NCI-H510A (cell line): ENCODE measurements around the gene IFT88.

ENCODE experiments used
- DNase-seq: peaks from one replicate; lab custom pipeline; 2025; lab: John Stamatoyannopoulos, UW

Gene IFT88, protein sequence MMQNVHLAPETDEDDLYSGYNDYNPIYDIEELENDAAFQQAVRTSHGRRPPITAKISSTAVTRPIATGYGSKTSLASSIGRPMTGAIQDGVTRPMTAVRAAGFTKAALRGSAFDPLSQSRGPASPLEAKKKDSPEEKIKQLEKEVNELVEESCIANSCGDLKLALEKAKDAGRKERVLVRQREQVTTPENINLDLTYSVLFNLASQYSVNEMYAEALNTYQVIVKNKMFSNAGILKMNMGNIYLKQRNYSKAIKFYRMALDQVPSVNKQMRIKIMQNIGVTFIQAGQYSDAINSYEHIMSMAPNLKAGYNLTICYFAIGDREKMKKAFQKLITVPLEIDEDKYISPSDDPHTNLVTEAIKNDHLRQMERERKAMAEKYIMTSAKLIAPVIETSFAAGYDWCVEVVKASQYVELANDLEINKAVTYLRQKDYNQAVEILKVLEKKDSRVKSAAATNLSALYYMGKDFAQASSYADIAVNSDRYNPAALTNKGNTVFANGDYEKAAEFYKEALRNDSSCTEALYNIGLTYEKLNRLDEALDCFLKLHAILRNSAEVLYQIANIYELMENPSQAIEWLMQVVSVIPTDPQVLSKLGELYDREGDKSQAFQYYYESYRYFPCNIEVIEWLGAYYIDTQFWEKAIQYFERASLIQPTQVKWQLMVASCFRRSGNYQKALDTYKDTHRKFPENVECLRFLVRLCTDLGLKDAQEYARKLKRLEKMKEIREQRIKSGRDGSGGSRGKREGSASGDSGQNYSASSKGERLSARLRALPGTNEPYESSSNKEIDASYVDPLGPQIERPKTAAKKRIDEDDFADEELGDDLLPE

DNA sequence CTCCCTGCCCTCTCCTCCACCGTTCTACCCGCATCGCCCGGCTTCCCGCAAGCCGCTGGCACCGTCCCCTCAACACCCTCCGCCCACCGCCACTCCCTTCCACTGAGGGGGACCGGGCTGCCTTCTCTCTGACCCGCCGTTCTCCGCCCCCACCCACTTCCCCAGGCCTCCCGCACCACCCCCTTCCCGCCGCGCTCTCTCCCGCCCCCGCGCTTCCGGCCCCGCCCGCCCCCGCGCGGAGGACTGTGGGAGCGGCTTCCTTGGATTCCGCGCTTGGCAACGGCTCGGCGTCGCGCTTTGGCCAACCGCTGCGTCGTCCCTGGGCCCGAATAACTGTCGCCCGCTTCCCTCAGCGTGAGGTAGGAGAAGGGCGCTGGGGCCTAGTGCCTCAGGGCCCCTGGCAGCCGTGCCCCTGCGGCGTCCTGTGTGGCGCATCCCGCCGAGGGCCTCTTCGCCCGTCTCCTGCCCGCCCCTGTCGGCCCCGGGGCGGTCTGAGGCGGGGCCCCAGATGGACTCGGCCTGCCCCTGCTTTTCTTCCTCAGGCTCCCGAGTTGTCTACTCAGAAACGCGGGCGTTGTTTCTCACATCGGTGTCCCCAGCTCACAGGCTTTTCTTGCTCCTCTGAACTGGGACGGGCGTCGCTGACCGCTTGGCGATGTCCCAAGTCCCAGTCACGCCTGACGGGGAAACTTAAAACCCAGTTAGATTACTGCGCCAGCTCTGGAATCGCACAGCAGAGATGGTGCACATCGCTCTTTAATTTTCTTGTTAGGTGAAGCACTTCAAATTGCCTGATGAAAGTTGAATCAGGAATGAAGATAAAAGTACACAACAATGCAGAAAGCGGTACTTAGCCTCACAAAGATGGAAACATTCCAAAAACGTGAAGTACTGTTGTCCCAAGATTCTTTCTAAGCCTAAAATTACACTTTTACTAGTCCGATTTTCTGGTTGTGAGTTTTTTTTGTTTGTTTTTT lies at the start of gene IFT88:
Gene IFT88, plus strand, starts transcription at position 260 of the 977 bp plus-strand sequence. CDS start 7,229 bp downstream, outside the sequence.
- DNase-seq = peak; percentile 80

DNA sequence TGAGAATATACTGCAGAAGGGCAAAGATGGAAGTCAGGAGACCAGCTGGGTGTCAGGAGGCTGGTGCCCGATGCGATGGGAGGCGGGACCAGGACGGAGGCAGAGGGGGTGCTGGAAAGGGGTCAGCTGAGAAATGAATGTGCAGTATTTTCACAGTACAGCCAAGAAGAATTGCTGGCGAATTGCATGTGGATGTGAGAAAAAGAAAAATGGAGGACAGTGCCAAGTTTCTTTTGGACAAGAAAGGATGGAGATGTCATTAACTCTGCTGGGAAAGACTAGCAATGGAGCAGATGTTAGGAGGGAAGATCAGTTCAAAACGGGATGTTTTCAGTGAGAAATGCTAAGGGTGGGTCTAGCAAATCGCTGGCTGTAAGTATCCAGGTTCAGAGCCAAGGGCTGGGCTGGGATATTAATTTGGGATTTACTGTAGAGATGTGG lies 48.3 kb upstream of the IFT88 start:
- DNase-seq = no peak

DNA sequence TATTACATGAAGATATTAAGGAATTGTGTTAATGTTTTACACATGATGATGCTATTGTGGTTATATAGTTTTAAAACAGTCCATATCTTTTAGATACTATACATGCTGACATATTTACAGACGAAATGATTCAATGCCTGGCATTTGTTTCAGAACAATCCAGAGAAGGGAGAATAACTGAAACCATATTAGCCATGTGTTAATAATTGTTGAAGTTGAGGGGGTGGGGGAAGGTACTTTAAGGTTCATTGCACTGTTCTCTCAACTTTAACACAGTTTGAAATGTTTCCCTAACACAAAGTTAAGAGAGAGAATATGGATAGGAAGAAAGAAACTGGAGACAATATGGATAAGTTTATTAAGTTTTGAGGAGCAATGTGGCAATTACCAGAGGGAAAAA lies 47.1 kb upstream of the IFT88 start:
- no peak for DNase-seq

DNA sequence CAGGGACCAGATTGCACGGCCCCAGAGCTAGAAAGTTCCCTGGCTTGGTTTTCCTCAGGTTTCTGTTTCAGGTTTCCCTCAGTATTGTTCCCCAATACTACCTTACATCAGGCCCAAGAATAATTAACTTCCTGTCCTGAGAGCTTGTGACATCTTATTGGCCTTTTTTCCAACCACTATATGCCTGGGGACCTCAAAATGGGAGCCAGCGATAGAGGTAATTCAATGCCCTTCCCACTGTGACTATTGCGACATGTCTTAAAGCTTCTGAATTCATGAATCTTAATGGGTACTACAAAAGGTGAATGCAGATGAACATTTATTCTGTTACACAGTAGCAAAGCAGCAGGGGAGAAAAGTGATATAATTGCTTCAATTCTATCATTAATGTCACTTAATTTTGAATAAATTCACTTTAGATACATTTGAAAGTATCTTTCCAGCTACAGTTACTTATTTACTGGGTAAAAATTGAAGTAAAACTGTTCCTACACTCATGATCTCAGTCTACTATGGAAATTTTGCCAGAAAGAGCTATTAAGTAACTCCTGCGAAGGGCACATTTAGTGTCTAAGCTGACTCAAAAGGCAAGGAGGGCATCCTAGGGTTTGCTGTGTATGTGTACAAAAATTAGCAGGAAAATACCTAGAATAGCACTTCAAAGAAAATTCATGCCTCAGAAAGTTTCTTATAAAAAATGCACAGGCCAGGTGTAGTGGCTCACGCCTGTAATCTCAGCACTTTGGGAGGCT lies 45.4 kb upstream of the IFT88 start:
- no peak for DNase-seq

DNA sequence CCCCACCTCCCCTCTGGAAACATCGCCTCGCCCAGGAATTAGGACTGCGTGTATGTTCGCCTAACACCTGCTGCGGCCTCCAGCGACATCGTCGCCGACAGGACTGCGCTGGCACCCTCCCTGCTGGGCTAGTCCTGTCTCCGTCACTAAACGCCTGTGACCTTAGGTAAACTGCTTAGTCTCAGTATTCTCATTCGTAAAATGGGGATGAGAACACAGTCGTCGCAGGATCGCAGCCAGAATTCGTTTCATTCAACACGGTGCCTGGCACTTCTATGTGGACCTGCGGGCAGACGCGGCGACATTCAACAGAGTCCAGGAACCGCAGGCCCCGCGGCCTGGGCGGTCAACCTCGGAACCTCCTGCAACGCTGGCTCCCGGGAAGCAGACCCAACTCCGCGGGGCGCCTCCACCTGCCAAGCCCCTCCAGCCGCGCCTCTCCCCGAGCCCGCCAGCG lies 41.8 kb upstream of the IFT88 start:
- DNase-seq = no peak

DNA sequence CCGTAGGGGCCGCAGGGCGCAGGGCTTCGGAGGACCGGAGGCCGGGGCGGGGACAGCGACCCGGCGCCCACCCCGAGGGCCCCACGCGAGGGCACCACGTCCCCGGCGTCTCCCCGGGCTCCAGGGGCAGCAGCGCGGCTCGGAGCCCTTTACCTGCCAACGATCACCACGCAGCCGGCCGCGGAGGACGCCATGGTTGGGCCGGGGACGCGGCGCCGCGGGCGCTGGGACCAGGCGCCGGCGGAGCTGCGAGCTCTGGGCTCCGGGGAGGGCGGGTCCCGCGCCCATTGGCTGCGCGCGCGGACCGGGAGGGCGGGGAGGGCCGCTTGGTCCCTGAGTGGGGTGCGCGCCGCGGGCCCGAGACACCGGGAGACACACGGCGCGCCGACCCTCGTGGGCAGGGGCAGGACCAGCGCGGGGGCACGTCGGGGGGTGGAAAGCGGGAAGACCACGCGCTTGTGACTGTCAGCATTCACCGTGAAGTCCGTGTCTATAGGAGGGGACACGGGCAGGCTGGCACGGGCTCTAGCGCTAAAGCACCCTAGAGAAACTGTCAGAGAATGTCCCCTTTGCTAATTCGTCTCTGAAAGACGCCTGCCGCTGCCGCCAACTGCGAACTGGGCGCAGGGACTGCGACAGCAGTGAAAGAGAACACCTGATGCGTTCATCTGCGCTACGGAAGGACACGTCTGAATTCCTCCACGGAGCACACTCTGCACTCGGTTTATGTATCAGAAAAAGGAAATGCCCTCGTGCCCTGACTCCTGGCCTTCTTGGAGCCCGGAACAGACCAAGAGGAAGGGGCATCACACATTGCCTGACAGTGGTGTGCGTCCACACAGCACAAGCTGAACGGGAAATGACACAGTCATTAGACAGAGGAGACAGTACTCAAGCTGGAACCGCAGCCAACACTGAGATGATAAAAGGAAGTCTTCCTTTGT lies 41.1 kb upstream of the IFT88 start, which contains the start of gene CRYL1:
Gene CRYL1, minus strand, starts transcription at position 257 of the 944 bp plus-strand sequence. Its CDS starts 63 bp downstream, at position 194.
- peak; percentile 18 for DNase-seq

DNA sequence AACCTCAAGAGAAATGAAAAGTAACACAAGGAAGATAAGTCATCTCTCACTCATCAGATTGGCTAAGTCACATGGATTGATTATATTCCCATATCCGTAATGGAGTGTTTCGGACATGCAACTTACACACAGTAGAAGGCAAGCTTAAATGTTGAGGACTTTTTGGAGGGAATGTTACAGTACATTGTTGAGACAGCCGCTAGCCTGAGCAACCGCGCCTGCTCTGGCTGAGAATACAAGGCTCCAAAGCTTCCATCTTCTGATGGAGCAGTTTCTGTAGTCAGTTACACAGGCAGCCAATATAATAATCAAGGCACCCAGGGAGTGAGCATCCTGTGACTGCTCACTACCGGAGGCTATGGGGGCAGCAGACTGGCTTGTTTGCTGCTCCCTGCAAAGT lies 40.3 kb upstream of the IFT88 start:
- DNase-seq = no peak

DNA sequence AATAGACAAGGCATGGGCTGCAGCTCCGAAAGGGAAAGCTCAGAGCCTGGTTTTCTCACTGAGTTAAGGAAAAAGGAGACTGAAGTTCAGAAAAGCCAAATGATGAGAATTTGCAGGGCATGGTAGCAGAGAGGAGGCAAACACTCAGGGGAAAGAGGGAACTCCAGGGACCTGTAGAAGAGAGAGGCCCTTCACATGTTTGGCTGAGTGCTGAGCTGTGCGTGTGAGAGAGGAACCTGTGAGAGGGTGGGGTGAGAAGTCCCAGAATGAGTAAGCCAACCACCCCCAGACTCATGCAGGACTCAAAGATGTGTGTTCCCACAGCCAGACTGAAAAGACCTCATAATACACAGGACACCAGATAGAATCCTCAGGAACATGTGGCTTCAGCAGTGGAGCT lies 38.5 kb upstream of the IFT88 start:
- DNase-seq = no peak

DNA sequence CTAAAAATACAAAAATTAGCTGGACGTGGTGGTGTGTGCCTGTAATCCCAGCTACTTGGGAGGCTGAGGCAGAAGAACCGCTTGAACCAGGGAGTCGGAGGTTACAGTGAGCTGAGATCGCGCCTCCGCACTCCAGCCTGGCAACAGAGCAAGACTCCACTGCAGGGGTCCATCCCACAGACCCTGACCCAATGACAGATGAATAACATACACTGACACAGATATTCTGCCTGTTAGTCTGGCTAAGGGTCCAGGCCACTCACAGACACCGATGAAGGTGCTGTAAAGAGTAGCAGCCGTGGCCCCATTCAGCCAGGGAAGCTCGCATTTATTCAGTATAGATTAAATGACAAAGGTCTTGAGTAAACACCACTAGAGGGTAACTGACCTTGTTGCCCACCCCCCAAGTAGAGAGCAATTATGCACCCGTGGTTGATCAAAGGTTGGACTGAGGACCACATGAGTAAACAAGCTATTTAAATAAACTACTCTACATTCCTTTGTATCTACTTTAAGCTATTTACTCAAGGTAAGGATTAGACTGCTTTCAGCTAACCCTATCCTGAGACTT lies 32.8 kb upstream of the IFT88 start:
- no peak for DNase-seq

DNA sequence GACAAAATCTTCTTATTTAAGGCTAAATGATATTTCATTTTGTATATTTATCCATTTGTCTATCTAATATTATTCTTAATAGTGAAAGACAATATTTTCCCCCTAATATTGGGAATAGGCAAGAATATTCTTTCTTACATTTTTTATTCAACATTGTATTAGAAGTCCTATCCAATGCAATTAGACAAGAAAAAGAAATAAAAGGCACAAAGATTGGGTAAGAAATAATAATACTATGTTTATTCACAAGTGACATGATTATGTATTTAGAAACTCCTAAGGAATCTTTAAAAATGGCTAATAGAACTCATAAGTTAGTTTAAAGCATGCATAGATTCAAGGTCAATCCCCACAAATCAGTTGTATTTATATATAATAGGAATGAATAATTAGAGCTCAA lies 30.0 kb upstream of the IFT88 start:
- DNase-seq = no peak

DNA sequence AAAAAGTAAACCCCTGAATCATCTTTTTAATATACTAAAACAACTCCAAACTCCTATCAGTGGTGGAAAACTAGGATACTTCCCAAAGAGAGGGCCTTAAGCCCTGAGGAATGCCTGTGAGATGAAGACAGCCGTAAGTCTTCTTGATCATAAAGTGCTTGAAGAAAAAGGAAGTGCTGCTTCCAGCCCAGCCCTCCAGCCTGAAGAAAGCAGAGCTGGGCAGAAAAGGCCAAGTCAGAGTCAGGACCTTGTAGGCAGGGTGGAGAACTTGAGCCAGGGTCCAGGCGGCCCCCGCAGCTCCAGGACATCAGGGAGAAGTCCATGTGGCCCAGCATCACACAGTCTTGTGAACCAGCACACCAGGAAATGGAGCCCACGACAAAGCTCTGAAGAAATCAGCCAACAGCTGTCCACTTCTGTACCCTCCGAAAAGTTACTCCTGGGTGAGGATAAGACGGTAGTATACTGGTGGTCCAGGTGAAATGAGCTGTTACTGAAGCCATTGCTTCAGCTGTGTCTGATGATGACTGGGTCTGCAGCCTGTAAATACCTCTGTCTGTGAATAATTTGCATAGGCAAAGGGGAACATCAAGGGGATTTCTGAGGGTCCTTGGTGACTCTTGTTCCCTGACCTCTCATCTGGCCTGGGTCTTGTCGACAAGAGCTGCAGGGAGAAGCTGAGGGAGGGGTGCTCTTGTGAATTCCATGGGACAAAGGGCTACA lies 22.6 kb upstream of the IFT88 start:
- DNase-seq = no peak

DNA sequence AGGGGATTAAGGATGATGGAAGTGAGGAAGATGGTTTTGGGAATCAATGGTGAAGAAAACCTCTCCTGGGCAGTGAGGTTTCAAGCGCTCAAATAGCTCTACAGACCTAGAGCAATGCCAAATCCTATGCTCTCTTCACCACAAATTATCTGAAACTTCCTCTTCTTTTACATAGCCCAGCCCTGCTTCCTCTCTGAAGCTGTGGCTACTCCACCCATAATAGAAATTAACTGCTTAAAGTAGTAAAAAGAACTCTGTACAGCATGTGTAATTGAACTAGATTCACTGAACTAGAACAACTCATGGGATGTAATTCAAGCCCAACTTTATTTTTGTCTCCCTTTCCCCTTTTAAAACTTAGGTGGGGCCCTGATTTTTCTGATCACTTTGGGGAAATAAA lies 20.4 kb upstream of the IFT88 start:
- DNase-seq = no peak

DNA sequence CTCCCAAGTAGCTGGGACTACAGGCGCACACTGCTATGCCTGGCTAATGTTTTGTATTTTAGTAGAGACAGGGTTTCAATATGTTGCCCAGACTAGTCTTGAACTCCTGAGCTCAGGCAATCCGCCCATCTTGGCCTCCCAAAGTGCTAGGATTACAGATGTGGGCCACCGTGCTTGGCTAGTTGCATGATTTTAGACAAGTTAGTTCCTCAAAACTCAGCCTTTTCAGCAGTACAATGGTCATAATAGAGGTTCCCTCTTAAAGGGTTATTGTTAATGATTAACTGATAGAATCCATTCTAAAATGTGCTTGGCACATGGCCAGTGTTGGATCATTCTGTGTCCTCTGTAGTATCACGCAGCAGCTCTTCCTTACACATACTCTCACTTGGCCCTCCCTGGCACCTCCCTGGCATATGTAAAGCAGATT lies 19.5 kb upstream of the IFT88 start:
- no peak for DNase-seq

DNA sequence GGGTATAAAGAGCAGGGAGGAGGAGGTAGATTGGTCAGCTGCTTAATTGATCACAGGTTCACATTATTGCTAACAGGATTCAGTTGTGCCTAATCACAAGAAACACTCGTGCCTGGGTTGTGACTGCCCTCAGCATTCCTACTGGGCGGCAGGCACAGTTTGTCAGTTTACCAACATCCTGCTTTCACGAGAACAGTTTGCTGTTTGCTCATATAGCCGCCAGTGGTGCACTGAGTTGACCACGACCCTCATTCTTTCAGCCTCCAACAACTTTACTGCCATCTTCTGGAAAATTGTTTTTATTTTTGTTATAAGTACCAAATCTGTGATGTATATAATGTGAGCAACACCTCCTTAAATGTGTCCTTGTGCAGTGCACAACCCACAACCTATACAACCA lies 16.2 kb upstream of the IFT88 start:
- no peak for DNase-seq

DNA sequence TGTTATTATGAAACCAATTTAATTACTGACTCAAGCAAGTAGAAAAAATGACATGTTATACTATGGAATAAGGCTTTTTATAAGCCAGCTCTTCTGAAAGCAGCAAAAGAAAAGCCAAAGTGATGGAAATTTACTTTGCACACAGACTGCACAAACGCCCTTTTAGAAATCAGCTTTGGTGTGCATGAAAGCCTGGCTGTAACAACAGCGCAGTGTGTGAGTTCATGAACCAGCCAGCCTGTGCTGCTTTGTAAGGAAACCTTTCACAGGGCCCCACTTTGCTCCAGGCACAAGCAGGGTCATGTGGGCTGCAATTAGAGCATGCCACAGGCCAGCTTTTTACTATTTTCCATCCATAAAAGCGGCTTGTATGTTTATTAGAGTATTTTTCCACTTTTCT lies 13.6 kb upstream of the IFT88 start:
- no peak for DNase-seq

DNA sequence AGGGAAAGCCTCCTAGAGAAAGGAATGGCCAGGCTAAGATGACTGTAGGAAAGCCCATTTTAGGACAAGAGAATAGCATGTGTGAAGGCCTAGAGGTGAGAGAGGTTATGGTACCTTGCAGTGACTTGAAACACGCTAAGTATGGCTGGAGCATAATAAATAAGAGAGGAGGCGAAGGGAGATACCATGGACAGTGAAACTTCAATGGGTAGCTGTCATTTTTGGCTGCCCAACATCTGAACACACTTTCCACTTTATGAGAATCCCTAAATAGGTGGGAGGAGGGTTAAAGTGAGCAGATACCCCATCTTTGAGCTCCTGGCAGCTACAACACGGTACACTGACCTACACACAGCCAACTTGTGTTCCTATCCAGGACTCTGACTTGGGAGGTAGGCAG lies 8.0 kb upstream of the IFT88 start:
- DNase-seq = no peak

DNA sequence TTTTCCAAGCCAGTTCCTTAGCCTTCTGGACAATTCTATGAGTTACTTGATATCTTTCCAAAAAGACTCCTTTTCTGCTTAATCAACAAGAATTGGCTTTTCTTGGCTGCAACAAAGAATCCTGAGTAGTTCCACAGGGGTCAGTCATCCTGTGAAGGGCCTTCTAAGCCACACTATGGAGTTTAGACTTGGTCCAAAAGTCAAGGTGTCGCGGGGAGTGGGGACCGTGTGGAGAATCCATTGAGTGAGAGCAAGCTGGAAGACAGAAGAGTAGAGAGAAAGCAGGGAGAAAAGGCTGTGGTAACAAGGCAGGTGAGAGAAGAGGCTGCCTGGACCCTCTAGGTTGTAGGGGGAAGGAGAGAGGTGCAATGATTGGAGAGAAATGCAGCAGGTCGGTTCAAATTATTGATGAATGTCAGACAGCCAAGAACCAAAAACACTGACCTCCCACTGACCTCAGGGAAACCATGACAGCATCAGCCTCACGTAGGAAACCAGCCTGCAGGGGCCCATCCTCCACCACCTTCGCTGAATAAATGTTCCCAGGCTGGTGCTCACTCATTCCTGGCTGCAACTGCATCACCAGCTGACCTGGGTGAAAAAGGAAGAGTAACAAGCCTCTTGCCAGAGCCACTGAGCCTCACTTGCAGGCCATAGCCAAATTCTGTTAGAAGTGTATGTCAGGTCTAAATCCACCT lies 7.1 kb upstream of the IFT88 start:
- no peak for DNase-seq

DNA sequence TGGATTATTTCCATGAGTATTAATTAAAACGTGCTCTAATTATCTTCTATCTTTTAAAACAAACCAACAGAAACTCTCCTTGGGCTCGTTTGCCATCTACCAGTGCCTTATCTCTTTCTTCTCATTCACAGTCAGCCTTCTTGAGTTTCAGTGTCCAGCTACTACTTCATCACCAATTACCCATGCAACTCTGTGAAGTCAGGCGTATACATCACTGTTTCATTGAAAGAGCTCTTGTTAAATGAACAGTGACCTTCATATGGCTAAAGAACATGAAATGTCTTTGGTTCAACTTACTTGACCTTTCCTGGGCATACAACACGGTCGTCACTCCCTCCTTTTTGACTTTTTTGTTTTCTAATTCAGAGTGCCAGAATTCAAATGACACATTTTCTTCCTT lies 5.2 kb upstream of the IFT88 start:
- no peak for DNase-seq
